GM18858 (cell line): ENCODE data around the gene RNF167.
"Not testable (repeated sequence)": the region's sequence is repeated elsewhere in the genome, so short reads cannot be mapped to it uniquely, and the experiment has no call there.

Source experiments
- ATAC-seq: cut with Tn5 transposase; IDR thresholded peaks from one replicate; pipeline ENCODE4 v1.9.1; 2021; ENCODE audit not compliant: unreplicated experiment

The RNF167 gene

GRCh38 chr17:4902540-4902939 lies 37.5 kb upstream of the RNF167 start:
- ATAC-seq: no peak

GRCh38 chr17:4903051-4903818 lies 36.8 kb upstream of the RNF167 start, which contains the start of gene CHRNE:
Gene CHRNE (minus strand): TSS chr17:4903098. CDS start chr17:4903063, 35 bp downstream.
- no peak for ATAC-seq

GRCh38 chr17:4906642-4907041 lies 33.4 kb upstream of the RNF167 start:
- not testable (repeated sequence) for ATAC-seq

GRCh38 chr17:4908301-4908700 lies 31.8 kb upstream of the RNF167 start:
- ATAC-seq: no peak

GRCh38 chr17:4908711-4909496 lies 31.2 kb upstream of the RNF167 start:
- no peak for ATAC-seq

- no peak for ATAC-seq
Measured at GRCh38 chr17:4913994-4914393, 26.1 kb upstream of the RNF167 start.

- not testable (repeated sequence) for ATAC-seq
Measured at GRCh38 chr17:4914551-4914950, 25.5 kb upstream of the RNF167 start.

GRCh38 chr17:4919511-4920047 lies 20.5 kb upstream of the RNF167 start:
- ATAC-seq: no peak

- no peak for ATAC-seq
Measured at GRCh38 chr17:4920351-4921048, 19.6 kb upstream of the RNF167 start.

- ATAC-seq: no peak
Measured at GRCh38 chr17:4921320-4921719, 18.7 kb upstream of the RNF167 start.

GRCh38 chr17:4926577-4927335 lies 13.3 kb upstream of the RNF167 start:
- ATAC-seq: not testable (repeated sequence)

GRCh38 chr17:4928881-4929280 lies 11.2 kb upstream of the RNF167 start:
- no peak for ATAC-seq

- no peak for ATAC-seq
Measured at GRCh38 chr17:4931963-4932362, 8.1 kb upstream of the RNF167 start, which contains the start of gene GP1BA. Gene GP1BA (plus strand): TSS chr17:4932277. CDS start chr17:4932605, 328 bp downstream.

- no peak for ATAC-seq
Measured at GRCh38 chr17:4932756-4933155, 7.3 kb upstream of the RNF167 start.

- no peak for ATAC-seq
Measured at GRCh38 chr17:4933646-4934045, 6.4 kb upstream of the RNF167 start.

- ATAC-seq: no peak
Measured at GRCh38 chr17:4934173-4934979, 5.7 kb upstream of the RNF167 start.

GRCh38 chr17:4935650-4936049 lies 4.4 kb upstream of the RNF167 start:
- no peak for ATAC-seq

GRCh38 chr17:4936436-4936835 lies 3.6 kb upstream of the RNF167 start:
- ATAC-seq: no peak

- ATAC-seq: no peak
Measured at GRCh38 chr17:4937553-4937952, 2.5 kb upstream of the RNF167 start.

- ATAC-seq: no peak
Measured at GRCh38 chr17:4938069-4938491, 2.0 kb upstream of the RNF167 start.
